ENCODE results near the gene ACOX2. TPM values are rescaled to one million over a fixed set of nuclear protein-coding genes. Genes with fewer than 3 reads are reported as not detected.

Gene ACOX2
- total and polyA plus RNA-seq, 2 donors (not counting 3 experiments of a cell fraction or from before 2014, with no cell fraction given), result 1.5 to 10.5 TPM

DNA sequence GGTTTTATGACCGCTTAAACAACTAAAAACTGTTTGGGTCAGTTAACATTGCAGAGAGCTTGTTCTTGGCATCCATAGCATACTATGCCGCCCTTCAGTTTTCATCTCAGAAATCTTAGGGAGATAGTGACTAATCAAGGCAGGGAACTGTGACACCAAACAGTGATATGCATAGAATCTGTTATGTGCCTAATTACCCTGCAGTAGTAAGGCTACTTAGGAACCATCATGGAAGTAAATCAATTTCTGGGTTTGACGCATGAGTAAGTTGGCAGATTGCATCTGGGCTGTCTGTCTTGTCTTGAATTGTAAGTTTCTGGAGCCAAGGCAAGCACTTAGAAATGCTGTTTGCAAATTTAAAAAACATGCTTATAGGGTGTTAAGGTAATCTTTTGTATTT is 22.6 kb downstream of the ACOX2 start:
- Histone ChIP-seq H3K9me1 (replicated peaks; ENCODE audit: control insufficient read depth, extremely low read depth, insufficient read depth, low read length) (no peaks in the 10 kb centered on the region), H3K27ac (ENCODE audit: insufficient read depth, low read depth, low read length) (no peak overlapping the region), H3K4me3 (replicated peaks in 1 of 3; ENCODE audit: insufficient read depth in 1 of 3, low read depth in 1 of 3, low read length in 3 of 3) (no peak overlapping the region), H3K27me3 (ENCODE audit: control insufficient read depth in 2 of 2, insufficient read depth in 2 of 2, low read length in 2 of 2) (peaks cover 0 to 2% of the 10 kb centered on the region in 2 experiments), H4K20me1 (replicated peaks; ENCODE audit: control insufficient read depth, extremely low read depth, insufficient read depth, low read length) (no peaks in the 10 kb centered on the region), H3K9ac (replicated peaks; ENCODE audit: extremely low read depth, insufficient read depth, low read length) (no peak overlapping the region), H3K36me3 (ENCODE audit: control insufficient read depth in 2 of 2, extremely low read depth in 1 of 2, insufficient read depth in 2 of 2, low read length in 2 of 2) (no peaks in the 10 kb centered on the region), H3K4me2 (ENCODE audit: insufficient read depth, low read length) (no peak overlapping the region), H3K79me2 (ENCODE audit: control insufficient read depth, insufficient read depth, low read length) (no peaks in the 10 kb centered on the region), H3K4me1 (ENCODE audit: control insufficient read depth, extremely low read depth, insufficient read depth, low read length) (no peaks in the 10 kb centered on the region), H3K9me3 (replicated peaks; ENCODE audit: control insufficient read depth, insufficient read depth, low read length) (no peaks in the 10 kb centered on the region), H2AFZ (ENCODE audit: low read depth, low read length) (no peak overlapping the region)
- ChIA-PET POLR2A (no interaction called here), CTCF (interaction anchor here (1.9 kb wide), 1 partner anchor 10 kb away, joined by 5 read pairs; no protein-coding TSS in a partner anchor)
- intact Hi-C loops (cut with micrococcal nuclease) (no loop called here), dilution Hi-C loops (cut with MboI; ENCODE audit: extremely low pct_ligation_motif_present, low sequenced_read_pairs) (no loop called here)
- FAIRE-seq (no peak), DNase-seq (ENCODE audit: low read depth, low spot score) (no peak)
- no TSS peak for BruUV-seq (replicated peaks)
- no peak for TF ChIP-seq EZH2 (IDR thresholded peaks at IDR 0.05; ENCODE audit: borderline replicate concordance, low read depth, low read length, severe bottlenecking)
- TF ChIP-seq GATA2 (IDR thresholded peaks at IDR 0.05; ENCODE audit: insufficient read depth, insufficient read length, low read depth, low read length), result no peak
- no peak for TF ChIP-seq POLR2A (IDR thresholded peaks at IDR 0.05; ENCODE audit: low read depth, low read length)
- TF ChIP-seq, protein P1, sequence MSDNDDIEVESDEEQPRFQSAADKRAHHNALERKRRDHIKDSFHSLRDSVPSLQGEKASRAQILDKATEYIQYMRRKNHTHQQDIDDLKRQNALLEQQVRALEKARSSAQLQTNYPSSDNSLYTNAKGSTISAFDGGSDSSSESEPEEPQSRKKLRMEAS (IDR thresholded peaks at IDR 0.05; ENCODE audit: insufficient read depth, insufficient read length), result no peak
- TF ChIP-seq MYC (IDR thresholded peaks at IDR 0.05; ENCODE audit: low read depth, low read length), result no peak
- no peak for TF ChIP-seq CTCF (IDR thresholded peaks at IDR 0.05; ENCODE audit: extremely low read depth in 1 of 2, insufficient read depth in 1 of 2, low read depth in 1 of 2, low read length in 2 of 2)
- TF ChIP-seq POLR2AphosphoS5 (IDR thresholded peaks at IDR 0.05; ENCODE audit: insufficient read depth, low read depth, low read length), result no peak
- no peak for TF ChIP-seq FOS (IDR thresholded peaks at IDR 0.05; ENCODE audit: borderline replicate concordance, insufficient read depth, low read length)
- no peak for TF ChIP-seq JUN (IDR thresholded peaks at IDR 0.05; ENCODE audit: borderline replicate concordance, insufficient read depth, insufficient read length, low read depth)
